ENCODE results near the gene RCN2.
"Not testable (repeated sequence)": the region's sequence is repeated elsewhere in the genome, so short reads cannot be mapped to it uniquely, and the experiment has no call there.

Gene RCN2, protein sequence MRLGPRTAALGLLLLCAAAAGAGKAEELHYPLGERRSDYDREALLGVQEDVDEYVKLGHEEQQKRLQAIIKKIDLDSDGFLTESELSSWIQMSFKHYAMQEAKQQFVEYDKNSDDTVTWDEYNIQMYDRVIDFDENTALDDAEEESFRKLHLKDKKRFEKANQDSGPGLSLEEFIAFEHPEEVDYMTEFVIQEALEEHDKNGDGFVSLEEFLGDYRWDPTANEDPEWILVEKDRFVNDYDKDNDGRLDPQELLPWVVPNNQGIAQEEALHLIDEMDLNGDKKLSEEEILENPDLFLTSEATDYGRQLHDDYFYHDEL

DNA sequence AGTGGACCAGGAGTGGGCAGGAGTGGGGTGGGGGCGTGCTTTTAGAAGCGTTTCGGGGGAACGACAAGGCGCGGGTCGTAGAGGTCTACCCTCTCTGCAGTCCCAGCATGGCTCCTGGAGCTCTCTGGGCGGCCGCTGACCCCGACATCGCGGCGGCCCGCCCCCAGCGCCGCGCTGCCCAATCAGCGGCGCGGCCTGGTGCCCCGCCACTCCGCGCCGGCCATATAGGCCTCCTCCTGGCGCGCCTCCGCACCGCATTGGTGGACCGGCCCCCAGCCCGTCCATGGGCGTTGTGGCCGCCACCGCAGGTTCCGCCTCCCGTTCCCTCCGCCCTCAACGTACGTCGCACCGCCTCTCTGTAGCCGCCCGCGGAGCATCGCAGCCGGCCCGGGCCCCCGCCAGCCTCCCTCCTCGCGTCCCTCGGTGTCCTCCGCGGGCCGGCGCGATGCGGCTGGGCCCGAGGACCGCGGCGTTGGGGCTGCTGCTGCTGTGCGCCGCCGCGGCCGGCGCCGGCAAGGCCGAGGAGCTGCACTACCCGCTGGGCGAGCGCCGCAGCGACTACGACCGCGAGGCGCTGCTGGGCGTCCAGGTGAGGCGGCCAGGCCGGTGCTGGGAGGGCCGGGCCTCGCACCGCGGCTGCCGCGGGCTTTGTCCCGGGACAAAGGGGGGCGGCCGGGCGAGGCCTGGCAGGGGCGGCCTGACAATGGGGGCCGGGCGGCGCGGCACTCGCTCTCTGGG is at the start of gene RCN2:
Gene RCN2 (plus strand): TSS at position 353 of the 738 bp plus-strand sequence. CDS start 93 bp downstream, at position 446.
- DNase-seq: peak; percentile 90

DNA sequence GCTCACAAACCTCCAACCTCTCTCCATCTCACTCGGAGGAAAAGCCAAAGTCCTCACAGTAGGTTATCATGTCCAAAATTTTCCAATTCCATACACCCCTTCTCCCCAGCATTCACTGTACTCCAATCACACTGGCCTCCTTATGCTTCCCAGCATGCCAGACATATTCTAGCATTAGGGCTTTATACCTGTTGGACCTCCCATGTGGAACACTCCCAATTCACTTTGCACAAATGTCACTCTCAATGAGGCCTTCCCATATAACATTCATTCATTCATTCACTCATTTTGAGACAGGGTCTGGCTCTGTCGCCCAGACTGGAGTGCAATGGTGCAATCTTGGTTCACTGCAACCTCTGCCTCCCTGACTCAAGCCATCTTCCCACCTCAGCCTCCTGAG is 46.3 kb upstream of the RCN2 start:
- no peak for DNase-seq

DNA sequence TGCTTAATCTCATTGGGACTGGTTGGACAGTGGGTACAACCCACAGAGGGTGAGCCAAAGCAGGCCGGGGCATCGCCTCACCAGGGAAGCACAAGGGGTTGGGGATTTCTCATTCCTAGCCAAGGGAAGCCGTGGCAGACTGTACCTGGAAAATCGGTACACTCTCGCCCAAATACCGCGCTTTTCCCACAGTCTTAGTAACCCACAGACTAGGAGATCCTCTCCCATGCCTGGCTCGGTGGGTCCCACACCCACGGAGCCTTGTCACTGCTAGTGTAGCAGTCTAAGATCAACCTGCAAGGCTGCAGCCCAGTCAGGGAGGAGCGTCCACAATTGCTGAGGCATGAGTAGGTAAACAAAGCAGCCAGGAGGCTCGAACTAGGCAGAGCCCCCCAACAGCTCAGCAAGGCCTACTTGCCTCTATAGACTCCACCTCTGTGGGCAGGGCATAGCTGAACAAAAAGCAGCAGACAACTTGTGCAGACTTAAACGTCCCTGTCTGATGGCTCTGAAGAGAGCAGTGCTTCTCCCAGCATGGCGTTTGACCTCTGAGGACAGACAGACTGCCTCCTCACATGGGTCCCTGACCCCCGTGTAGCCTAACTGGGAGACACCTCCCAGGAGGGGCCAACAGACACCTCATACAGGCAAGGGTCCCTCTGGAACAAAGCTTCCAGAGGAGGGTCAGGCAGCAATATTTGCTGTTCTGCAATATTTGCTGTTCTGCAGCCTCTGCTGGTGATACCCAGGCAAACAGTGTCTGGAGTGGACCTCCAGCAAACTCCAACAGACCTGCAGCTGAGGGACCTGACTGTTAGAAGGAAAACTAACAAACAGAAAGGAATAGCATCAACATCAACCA is 44.0 kb upstream of the RCN2 start:
- not testable (repeated sequence) for DNase-seq

DNA sequence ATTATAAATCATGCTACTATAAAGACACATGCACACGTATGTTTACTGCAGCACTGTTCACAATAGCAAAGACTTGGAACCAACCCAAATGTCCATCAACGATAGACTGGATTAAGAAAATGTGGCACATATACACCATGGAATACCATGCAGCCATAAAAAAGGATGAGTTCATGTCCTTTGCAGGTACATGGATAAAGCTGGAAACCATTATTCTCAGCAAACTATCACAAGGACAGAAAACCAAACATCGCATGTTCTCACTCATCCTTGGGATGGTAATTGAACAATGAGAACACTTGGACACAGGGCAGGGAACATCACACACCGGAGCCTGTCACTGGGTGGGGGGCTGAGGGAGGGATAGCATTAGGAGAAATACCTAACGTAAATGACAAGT is 38.7 kb upstream of the RCN2 start:
- not testable (repeated sequence) for DNase-seq

DNA sequence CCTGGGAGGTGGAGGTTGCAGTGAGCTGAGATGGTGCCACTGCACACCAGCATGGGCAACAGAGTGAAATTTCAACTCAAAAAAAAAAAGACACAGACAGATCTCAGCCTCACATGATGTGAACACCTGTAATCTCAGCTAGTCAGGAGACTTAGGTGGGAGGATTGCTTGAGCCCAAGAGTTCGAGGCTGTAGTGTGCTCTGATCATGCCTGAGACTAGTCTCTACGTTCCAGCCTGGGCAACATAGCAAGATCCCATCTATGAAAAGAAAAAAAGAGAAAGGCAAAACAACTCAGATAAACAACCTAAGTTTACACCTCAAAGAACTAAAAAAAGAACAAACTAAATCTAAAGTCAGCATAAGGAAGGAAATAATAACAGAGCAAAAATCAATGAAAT is 37.4 kb upstream of the RCN2 start:
- DNase-seq: no peak

DNA sequence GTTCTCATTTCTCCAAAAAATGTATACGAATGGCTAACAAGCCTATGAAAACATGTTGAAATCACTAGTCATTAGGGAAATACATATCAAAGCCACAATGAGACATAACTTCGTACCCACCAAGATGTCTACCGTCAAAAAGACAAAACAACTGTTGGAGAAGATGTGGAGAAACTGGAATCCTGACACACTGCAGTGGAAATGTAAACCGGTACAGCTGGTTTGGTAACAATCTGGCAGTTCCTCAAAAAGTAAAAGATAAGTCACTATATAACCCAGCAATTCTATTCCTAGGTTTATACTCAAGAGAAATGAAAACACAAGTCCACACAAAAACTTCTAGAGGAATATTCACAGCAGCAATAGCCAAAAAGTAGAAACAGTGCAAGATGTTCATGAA is 33.4 kb upstream of the RCN2 start:
- DNase-seq: no peak

DNA sequence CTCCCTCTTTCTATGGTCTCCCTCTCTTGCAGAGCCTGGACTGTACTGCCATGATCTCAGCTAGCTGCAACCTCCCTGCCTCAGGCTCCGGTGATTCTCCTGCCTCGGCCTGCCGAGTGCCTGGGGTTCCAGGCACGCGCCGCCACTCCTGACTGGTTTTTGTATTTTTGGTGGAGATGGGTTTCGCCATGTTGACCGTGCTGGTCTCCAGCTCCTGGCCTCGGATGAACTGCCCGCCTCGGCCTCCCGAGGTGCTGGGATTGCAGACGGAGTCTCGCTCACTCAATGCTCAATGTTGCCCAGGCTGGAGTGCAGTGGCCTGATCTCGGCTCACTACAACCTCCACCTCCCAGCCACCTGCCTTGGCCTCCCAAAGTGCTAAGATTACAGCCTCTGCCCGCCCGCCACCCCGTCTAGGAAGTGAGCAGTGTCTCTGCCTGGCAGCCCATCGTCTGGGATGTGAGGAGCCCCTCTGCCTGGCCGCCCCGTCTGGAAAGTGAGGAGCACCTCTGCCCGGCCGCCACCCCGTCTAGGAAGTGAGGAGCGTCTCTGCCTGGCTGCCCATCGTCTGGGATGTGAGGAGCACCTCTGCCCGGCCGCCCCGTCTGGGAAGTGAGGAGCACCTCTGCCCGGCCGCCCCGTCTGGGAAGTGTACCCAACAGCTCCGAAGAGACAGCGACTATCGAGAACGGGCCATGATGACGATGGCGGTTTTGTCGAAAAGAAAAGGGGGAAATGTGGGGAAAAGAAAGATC is 32.2 kb upstream of the RCN2 start:
- not testable (repeated sequence) for DNase-seq

DNA sequence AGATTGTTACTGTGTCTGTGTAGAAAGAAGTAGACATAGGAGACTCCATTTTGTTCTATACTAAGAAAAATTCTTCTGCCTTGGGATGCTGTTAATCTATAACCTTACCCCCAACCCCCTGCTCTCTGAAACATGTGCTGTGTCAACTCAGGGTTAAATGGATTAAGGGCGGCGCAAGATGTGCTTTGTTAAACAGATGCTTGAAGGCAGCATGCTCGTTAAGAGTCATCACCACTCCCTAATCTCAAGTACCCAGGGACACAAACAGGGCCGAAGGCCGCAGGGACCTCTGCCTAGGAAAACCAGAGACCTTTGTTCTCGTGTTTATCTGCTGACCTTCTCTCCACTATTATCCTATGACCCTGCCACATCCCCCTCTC is 31.6 kb upstream of the RCN2 start:
- DNase-seq: not testable (repeated sequence)

DNA sequence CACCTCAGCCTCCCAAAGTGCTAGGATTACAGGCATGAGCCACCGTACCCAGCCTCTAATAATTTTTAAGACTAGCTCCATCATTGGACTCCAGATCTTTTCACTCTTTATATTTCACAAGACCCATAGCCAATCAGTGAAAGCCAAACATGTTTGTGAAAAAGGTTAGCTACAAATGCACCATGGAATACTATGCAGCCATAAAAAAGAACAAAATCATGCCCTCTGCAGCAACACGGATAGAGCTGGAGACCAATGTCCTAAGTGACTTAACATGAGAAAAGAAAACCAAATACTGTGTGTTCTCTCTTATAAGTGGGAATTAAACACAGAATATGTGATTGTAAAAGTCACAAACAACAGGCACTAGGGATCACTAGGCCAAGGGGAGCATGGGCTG is 29.6 kb upstream of the RCN2 start:
- no peak for DNase-seq

DNA sequence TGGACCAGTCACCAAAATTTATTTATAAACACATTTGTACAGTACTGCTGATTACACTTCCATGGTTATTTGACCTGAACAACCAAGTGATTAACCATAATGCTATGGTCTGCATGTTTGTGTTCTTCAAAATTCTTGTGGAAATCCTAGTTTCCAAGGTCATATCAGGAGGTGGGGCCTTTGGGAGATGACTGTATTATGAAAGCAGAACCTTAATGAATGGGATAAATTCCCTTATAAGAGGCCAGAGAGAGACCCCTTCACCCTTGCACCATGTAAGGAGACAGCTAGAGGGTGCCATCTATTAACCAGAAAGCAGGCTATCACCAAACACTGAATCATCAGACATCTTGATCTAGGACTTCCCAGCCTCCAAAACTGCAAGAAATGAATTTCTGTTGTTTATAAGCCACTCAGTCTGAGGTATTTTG is 28.3 kb upstream of the RCN2 start:
- peak; percentile 29 for DNase-seq

DNA sequence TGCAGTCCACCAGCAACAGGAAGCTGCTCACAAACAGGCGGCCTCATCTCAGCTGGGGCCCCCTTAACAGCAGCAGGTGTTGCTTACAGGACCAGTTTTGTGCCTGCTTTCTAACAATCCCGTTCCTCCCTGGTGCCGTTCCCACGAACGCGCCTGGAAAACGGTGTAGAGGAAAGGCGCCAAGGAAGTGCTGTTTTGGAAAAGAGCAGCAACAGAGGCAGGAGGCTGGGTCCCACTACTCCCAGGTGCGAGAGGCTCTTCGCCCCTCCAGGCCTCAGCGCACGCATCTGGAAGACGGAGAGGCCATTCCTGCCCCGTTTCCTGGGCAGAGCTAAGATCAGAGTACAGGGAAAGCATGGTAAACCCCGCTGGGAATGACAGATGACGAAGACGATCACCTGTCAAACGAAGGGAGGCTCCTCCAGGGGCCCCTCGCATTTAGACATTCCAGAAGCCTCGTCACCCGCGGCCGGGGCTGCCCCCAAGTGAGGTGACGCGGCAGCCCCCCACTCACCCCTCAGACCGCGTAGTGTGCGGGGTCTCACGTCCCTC is 27.0 kb upstream of the RCN2 start:
- DNase-seq: no peak

DNA sequence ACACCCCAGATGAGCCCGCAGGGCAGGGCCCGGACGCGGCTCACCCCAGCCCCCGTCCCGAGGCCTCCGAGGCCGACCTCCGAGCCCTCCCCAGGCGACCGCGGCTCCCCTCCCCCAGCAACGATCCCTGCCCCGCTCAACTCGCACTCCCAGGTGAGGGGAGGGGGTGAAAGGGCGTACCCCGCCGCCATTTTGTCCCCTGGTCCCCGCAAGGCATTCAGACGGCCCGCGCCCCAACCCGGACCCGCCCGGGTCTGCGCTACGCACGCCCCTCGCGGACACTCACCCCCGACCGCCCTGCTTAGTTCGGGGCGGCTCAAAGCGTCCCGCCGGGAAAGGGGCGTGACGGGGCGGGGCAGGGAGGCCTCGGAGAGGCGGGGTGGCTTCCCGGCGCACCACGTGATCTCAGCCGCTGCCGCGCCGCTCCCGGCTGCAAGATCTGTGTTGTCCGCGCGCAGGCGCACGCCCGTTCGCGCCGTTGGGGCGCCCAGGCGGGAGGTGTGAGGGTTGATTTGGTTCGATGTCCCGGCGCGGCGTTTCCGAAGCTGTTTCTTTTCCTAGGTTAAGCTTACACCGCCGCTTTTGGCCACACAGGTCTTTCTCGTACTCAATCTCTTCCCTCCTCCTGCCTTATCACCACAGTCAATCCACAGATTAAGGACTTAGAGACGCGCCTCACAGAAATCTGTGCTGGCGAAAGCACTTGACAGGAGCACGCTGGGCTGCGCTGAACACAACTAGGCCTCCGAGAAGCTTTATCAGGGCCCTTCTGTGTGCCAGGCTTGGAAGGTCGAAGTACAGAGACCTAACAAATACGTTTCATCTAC is 26.3 kb upstream of the RCN2 start, which contains the start of gene SCAPER:
Gene SCAPER (minus strand): TSS at position 328 of the 827 bp plus-strand sequence. CDS start 21,523 bp downstream, outside the sequence.
- peak; percentile 79 for DNase-seq

DNA sequence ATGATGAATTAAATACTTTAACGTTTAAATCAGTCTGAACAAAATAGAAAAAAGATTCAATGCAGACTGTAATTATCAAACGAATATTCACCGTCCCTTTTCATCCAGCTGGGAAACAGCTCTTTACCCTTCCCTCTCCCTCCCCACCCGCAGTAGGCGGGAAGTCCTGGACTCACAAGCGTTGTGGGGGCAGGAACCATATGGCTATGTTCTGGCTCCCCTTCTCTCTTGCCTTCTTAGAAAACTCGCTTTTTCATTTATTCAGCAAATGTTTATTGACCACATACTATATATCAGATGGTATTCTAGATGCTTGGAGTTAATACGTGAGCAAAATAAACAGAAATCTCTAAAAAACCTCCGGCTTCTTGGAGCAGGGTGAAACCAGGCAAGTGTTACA is 25.7 kb upstream of the RCN2 start:
- no peak for DNase-seq

DNA sequence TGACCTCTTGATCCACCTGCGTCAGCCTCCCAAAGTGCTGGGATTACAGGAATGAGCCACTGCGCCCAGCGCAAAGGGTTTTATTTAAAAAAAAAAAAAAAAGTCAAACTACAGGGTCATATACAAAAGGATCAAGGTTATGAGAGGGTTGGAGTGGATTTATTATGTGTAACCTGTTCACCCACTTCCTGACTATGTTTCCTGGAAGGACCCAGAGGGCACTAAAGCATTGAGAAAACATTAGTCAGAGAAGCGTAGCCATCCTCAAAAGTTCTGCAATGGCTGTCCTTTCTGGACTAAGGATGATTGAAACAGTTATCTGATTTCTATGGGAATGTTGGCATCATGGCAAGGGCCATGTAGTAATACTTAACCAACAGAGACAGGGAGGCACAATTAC is 19.1 kb upstream of the RCN2 start:
- no peak for DNase-seq

DNA sequence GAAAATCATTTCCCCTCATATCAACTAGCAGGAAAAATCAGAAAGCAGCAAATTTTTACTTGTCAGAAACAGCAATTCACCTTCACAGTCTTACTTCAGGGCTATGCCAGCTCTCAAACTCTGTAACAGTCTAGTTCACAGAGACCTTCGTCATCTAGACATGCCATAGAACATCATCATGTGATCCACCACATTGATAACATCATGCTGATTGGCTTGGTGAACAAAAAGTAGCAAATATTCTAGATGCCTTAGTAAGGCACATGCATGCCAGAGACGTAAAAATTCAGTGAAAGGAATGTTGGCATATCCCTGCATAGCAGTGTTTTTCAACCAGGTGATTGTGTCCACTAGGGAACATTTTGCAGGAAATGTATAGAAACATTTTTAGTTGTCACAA is 17.8 kb upstream of the RCN2 start:
- DNase-seq: no peak

DNA sequence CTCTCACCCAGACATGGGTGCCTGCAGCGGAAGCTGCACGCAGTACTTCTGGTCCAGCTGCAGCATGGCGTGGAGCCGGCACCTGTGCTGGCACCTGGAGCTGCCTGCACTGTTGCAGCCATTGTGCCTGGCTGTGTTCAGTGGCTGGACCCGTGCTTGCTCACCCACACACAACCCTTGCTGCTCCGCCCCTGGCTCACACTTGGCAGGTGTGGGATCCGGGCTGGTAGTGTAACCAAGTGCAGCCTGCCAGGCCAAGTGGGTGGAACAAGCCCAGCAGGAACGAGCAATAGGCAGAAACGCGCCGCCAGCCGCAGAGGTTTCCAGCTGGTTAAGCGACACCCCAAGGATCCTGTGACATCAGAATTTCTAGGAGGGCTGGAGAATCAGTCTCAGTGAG is 15.2 kb upstream of the RCN2 start:
- no peak for DNase-seq

DNA sequence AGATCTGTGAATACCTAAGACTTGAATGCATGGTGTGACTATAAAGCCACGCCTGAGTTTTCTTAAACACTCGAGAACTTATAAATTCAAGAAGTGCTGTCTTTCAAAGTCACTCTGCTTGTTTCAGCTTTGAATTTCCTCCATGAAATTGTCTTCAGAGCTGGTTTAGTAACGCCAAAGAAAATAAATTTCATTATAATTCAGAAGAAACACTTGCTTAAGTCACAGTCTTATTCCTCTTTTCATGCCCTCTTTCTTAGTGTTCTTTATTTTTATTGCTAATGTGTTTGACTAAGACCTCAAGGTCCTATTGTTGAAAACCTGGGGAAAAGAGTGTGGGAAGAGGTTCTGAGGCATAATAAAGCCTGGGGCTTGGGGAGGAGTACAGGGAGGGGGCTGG is 3.3 kb upstream of the RCN2 start:
- no peak for DNase-seq

DNA sequence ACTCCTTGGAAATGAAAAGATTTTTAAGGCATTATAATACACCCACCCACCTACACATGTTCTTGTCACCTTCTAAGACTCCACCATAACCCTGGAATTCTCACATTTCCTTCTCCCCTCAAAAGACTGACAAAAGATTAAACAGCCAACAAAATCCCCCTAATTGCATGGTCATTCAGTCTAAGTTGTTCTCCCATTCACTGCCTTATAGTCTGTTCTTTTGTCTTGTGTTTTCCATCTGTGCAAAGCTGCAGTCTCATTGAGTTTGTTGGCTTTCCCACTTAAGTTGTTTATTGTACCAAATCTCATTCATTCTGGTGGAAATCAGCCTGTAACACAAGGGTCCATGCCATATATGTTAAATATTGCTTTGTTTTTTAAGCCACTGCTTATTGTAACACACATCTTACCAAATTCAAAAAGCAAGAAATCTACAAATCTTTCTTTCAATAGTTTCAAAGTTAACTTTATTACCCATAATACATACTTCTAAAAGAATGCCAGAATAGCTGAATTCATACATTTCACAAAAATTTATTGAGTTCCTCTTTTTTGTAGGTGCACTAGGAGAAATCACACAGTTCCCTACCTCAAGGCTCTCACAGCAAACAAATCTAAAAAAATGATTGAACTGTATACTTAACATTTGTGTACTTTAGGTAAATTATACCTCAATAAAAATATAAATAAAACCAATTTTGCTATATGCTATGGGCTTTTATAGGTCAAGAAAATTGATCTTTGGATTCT is 2.4 kb upstream of the RCN2 start:
- no peak for DNase-seq

DNA sequence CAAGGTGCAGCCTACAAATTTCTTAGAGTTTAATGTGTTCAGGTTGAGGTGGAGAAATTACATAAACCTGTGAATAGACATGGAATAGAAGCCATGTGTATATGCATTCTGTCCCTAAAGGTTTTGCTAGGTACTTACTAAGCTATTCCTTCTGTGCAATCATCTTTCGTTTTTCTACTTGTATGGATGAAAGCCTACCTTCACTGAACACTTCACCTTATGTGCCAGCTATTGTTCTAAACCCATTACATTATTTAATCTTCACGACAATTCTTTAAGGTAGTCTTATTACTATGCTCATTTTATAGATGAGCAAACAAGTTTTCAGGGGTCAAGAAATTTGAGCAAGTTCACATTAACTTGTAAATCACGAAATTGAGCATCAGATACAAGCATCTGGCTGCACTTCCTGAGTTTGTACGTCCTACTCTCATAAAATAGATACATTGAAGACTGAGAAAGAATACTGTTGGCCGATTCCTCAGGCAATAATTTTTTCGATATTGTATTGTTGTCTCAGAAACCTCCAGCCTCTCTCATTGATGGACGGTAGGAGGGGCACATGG is 635 bp upstream of the RCN2 start:
- no peak for DNase-seq
